H1 (cell line): ENCODE data around the gene CC2D1A. TPM values are rescaled to one million over a fixed set of nuclear protein-coding genes. Genes with fewer than 3 reads are reported as not detected.
A peak's percentile ranks its signal among the peaks of the same experiment; 100 is the strongest.

ENCODE experiments used
- CTCF ChIA-PET: fragments of 300-600 bp; sonication (Branson Sonifier 250); formaldehyde crosslinking; loops from one replicate; lab custom pipeline; 2021; ENCODE audit not compliant: partially characterized antibody; lab: Charles Lee
- POLR2A ChIA-PET: fragments of 300-600 bp; sonication (Branson Sonifier 250); formaldehyde crosslinking; loops from one replicate; lab custom pipeline; 2021; ENCODE audit warnings: inconsistent platforms; ENCODE audit not compliant: partially characterized antibody; lab: Charles Lee
- DNase-seq, 2 experiments: peaks; one replicate each; pipeline versions ENCODE4 v3.0.0 to v3.0.0-alpha.2; 2010 to 2022; ENCODE audit warnings: low spot score in 2 of 2, low read depth in 1 of 2, mixed read lengths in 1 of 2
- FAIRE-seq: peaks from 2 replicates; lab custom pipeline; 2011; peaks lifted over from hg19 to GRCh38; lab: Jason Lieb, UNC
- H2AFZ ChIP-seq: 2 replicates; pipeline ENCODE4 v1.8.1; 2012; ENCODE audit warnings: low read length, inconsistent platforms
- H2AK5ac ChIP-seq: 2 replicates; pipeline ENCODE4 v1.6.1; 2013; ENCODE audit warnings: low read depth, low read length
- H2BK120ac ChIP-seq: replicated peaks from 2 replicates; pipeline ENCODE3; 2013; ENCODE audit warnings: low read depth, low read length, inconsistent platforms
- H2BK12ac ChIP-seq: 2 replicates; pipeline ENCODE4 v1.6.1; 2013; ENCODE audit warnings: low read depth, low read length
- H2BK15ac ChIP-seq: 2 replicates; pipeline ENCODE4 v1.6.1; 2013; ENCODE audit warnings: low read length
- H2BK20ac ChIP-seq: 2 replicates; pipeline ENCODE4 v1.6.1; 2013; ENCODE audit warnings: low read length
- H2BK5ac ChIP-seq: 2 replicates; pipeline ENCODE4 v1.6.1; 2013; ENCODE audit warnings: low read depth, low read length
- H3K14ac ChIP-seq: 2 replicates; pipeline ENCODE4 v1.6.1; 2013; ENCODE audit warnings: inconsistent platforms; ENCODE audit not compliant: insufficient read length
- H3K18ac ChIP-seq: 2 replicates; pipeline ENCODE4 v1.6.1; 2013; ENCODE audit warnings: low read length; ENCODE audit errors: extremely low read depth
- H3K23ac ChIP-seq: 2 replicates; pipeline ENCODE4 v1.6.1; 2013; ENCODE audit warnings: inconsistent platforms; ENCODE audit not compliant: insufficient read length
- H3K23me2 ChIP-seq: 2 replicates; pipeline ENCODE4 v1.6.1; 2013; ENCODE audit warnings: low read depth, low read length
- H3K27ac ChIP-seq: 2 replicates; pipeline ENCODE4 v1.6.1; 2011; ENCODE audit warnings: low read depth, low read length, inconsistent platforms
- H3K27me3 ChIP-seq, 4 experiments: replicated peaks in 1 of 4; 1 replicate in 1 of 4; 2 replicates in 3 of 4; pipeline versions ENCODE4 v1.6.1 to v1.8.1; 2011 to 2013; ENCODE audit warnings: low read length in 3 of 4, mild to moderate bottlenecking in 3 of 4, inconsistent platforms in 2 of 4, mixed read lengths in 2 of 4, moderate library complexity in 1 of 4; ENCODE audit not compliant: control insufficient read depth in 3 of 4, insufficient read depth in 3 of 4; ENCODE audit errors: extremely low read depth in 1 of 4
- H3K36me3 ChIP-seq, 4 experiments: 2 replicates each; pipeline versions ENCODE4 v1.6.1 to v1.8.1; 2011 to 2013; ENCODE audit warnings: mild to moderate bottlenecking in 4 of 4, low read length in 3 of 4, moderate library complexity in 2 of 4, control low read depth in 1 of 4, inconsistent platforms in 1 of 4; ENCODE audit not compliant: insufficient read depth in 4 of 4, control insufficient read depth in 2 of 4
- H3K4ac ChIP-seq: replicated peaks from 2 replicates; pipeline ENCODE3; 2013; ENCODE audit warnings: low read length, low read depth, mixed read lengths, inconsistent platforms; ENCODE audit not compliant: insufficient read length
- H3K4me1 ChIP-seq, 4 experiments: replicated peaks in 1 of 4; 1 replicate in 1 of 4; 2 replicates in 3 of 4; pipeline versions ENCODE4 v1.6.1 to v1.8.1; 2011 to 2013; ENCODE audit warnings: low read length in 3 of 4, inconsistent platforms in 2 of 4, mixed read lengths in 1 of 4; ENCODE audit not compliant: insufficient read depth in 4 of 4, control insufficient read depth in 3 of 4
- H3K4me2 ChIP-seq, 2 experiments: 2 replicates each; pipeline versions ENCODE4 v1.6.1 to v1.8.1; 2011 to 2013; ENCODE audit warnings: low read depth in 2 of 2, low read length in 2 of 2, control low read depth in 1 of 2, inconsistent platforms in 1 of 2, mild to moderate bottlenecking in 1 of 2; ENCODE audit not compliant: insufficient read depth in 1 of 2
- H3K4me3 ChIP-seq, 4 experiments: fragments of 200-600, 300-600 bp in 1 of 4; sonication (generic), shearing (Covaris generic), sonication (Bioruptor Twin) in 1 of 4; 2 replicates each; pipeline versions ENCODE4 v1.5.1 to v1.8.1; 2011 to 2016; ENCODE audit warnings: low read length in 4 of 4, low read depth in 3 of 4, control low read depth in 2 of 4, inconsistent platforms in 2 of 4, mild to moderate bottlenecking in 2 of 4, mixed read lengths in 1 of 4, moderate library complexity in 1 of 4; ENCODE audit not compliant: insufficient read depth in 2 of 4; ENCODE audit errors: extremely low read depth in 1 of 4
- H3K56ac ChIP-seq: replicated peaks from 2 replicates; pipeline ENCODE3; 2013; ENCODE audit warnings: low read depth, mild to moderate bottlenecking, mixed read lengths, low read length, inconsistent platforms; ENCODE audit not compliant: insufficient read length
- H3K79me1 ChIP-seq: 2 replicates; pipeline ENCODE4 v1.6.1; 2013; ENCODE audit warnings: low read depth, low read length, control low read depth
- H3K79me2 ChIP-seq, 2 experiments: 2 replicates each; pipeline versions ENCODE4 v1.6.1 to v1.8.1; 2012 to 2013; ENCODE audit warnings: low read length in 2 of 2, mild to moderate bottlenecking in 2 of 2, inconsistent platforms in 1 of 2; ENCODE audit not compliant: insufficient read depth in 2 of 2, control insufficient read depth in 1 of 2
- H3K9ac ChIP-seq, 4 experiments: replicated peaks in 1 of 4; 1 replicate in 1 of 4; 2 replicates in 3 of 4; pipeline versions ENCODE4 v1.6.1 to v1.8.1; 2011 to 2013; ENCODE audit warnings: low read depth in 3 of 4, low read length in 3 of 4, control low read depth in 2 of 4, mild to moderate bottlenecking in 2 of 4, moderate library complexity in 2 of 4, inconsistent platforms in 1 of 4; ENCODE audit errors: extremely low read depth in 1 of 4
- H3K9me3 ChIP-seq, 2 experiments: 2 replicates each; pipeline versions ENCODE4 v1.6.1 to v1.8.1; 2012 to 2013; ENCODE audit warnings: mild to moderate bottlenecking in 2 of 2, moderate library complexity in 2 of 2, control low read depth in 1 of 2, inconsistent platforms in 1 of 2, low read depth in 1 of 2, low read length in 1 of 2, mixed read lengths in 1 of 2; ENCODE audit not compliant: insufficient read depth in 2 of 2
- H4K20me1 ChIP-seq, 2 experiments: replicated peaks in 1 of 2; 2 replicates each; pipeline versions ENCODE3 to v1.8.1; 2011 to 2013; ENCODE audit warnings: inconsistent platforms in 2 of 2, low read length in 2 of 2, mild to moderate bottlenecking in 1 of 2; ENCODE audit not compliant: insufficient read depth in 2 of 2, control insufficient read depth in 1 of 2
- H4K5ac ChIP-seq: 2 replicates; pipeline ENCODE4 v1.6.1; 2013; ENCODE audit warnings: low read length, low read depth, mixed read lengths, inconsistent platforms; ENCODE audit not compliant: insufficient read length
- H4K8ac ChIP-seq: 2 replicates; pipeline ENCODE4 v1.8.0; 2013; ENCODE audit warnings: mild to moderate bottlenecking, moderate library complexity, low read length, inconsistent platforms; ENCODE audit not compliant: insufficient read depth; ENCODE audit errors: extremely low read depth
- H4K91ac ChIP-seq: replicated peaks from 2 replicates; pipeline ENCODE3; 2013; ENCODE audit warnings: low read length, mixed read lengths, inconsistent platforms; ENCODE audit not compliant: insufficient read length
- BACH1 ChIP-seq: IDR thresholded peaks from 2 replicates; pipeline ENCODE4 v1.6.1; 2012; ENCODE audit warnings: low read length, improper control_type of control experiment
- CEBPB ChIP-seq: IDR thresholded peaks from 2 replicates; pipeline ENCODE4 v1.6.1; 2012; ENCODE audit warnings: low read depth, low read length
- CREB1 ChIP-seq: IDR thresholded peaks from 2 replicates; pipeline ENCODE4 v1.6.1; 2012; ENCODE audit warnings: inconsistent platforms
- EZH2 ChIP-seq: fragments of 200-600 bp; sonication (generic); IDR thresholded peaks from 2 replicates; pipeline ENCODE4 v1.7.1; 2012; ENCODE audit warnings: low read depth, mild to moderate bottlenecking, moderate library complexity, low read length, inconsistent platforms; ENCODE audit not compliant: severe bottlenecking
- POLR2AphosphoS5 ChIP-seq: IDR thresholded peaks from 2 replicates; pipeline ENCODE4 v1.6.1; 2011; ENCODE audit warnings: low read depth, low read length
- SAP30 ChIP-seq: fragments of 300-600 bp; sonication (generic); IDR thresholded peaks from 2 replicates; pipeline ENCODE4 v1.7.1; 2012; ENCODE audit warnings: low read length, moderate library complexity, mild to moderate bottlenecking, inconsistent platforms; ENCODE audit not compliant: insufficient read depth, insufficient replicate concordance
- SUZ12 ChIP-seq: fragments of 200-600 bp; sonication (generic); IDR thresholded peaks from 2 replicates; pipeline ENCODE4 v1.6.1; 2012; ENCODE audit warnings: mild to moderate bottlenecking, inconsistent platforms, low read length, moderate library complexity, mixed read lengths
- whole genome bisulfite sequencing, 2 experiments: shearing (Covaris generic) in 1 of 2; methylation state at CpG; one replicate each; pipeline versions ENCODE4 v1.1.6 to v1.1.7; 2013 to 2015; ENCODE audit warnings: low lambda C conversion rate in 2 of 2, mixed read lengths in 2 of 2, inconsistent platforms in 1 of 2, low coverage in 1 of 2, missing lambda C conversion rate in 1 of 2; ENCODE audit not compliant: insufficient replicate concordance in 2 of 2, insufficient coverage in 1 of 2, insufficient read length in 1 of 2; ENCODE audit errors: extremely low coverage in 1 of 2, missing lambda C conversion rate in 1 of 2; 5-methylcytosine and 5-hydroxymethylcytosine counted together
- polyA plus RNA-seq, 7 experiments: library from polyadenylated mRNA; depleted of rRNA in 3 of 7; stranded (reverse) in 5 of 7; unstranded in 2 of 7; fragments of >200 nt in 5 of 7; fragments of 200-250 nt in 2 of 7; gene quantifications; 1 replicate in 5 of 7; 2 replicates in 1 of 7; 4 replicates in 1 of 7; pipeline versions ENCODE4 v1.2.1 to v1.2.3, GENCODE V29; 2011 to 2013; ENCODE audit warnings: missing spikeins in 2 of 7, mixed read lengths in 2 of 7
- total RNA-seq: library from RNA; stranded (reverse); fragmentation: NEBNext Ultra II Directional; extraction: Animal tissue kit (Norgen Biotek cat#: 25700); gene quantifications from 2 replicates; pipeline ENCODE4 v1.2.1, GENCODE V29; 2021

Gene CC2D1A
- total and polyA plus RNA-seq, 2 of the 8 experiments (the other 6 are each of a cell fraction or from before 2014, with no cell fraction given): 12.5 to 33.0 TPM

GRCh38 chr19:13864667-13865570 lies 41.1 kb upstream of the CC2D1A start:
- H3K14ac ChIP-seq: no peak overlapping the region
- peaks cover 16 to 61% (median 45%) of the 10 kb centered on the region in 4 experiments for H3K27me3 ChIP-seq
- DNase-seq (no peak), FAIRE-seq (no peak)
- no peak overlapping the region for H4K91ac ChIP-seq
- peak overlapping the region; percentile 45; the same call in 1 of the 2 replicates for H2AK5ac ChIP-seq
- no peak overlapping the region; the same call in 1 of the 2 replicates for H3K18ac ChIP-seq
- no peak overlapping the region for H3K27ac ChIP-seq
- ChIA-PET POLR2A (interaction anchor here (1.1 to 4.7 kb wide), 5 partner anchors 9 to 117 kb away, joined by 3 to 62 read pairs (median 3); a partner anchor contains a TSS), CTCF (interaction anchor here (3.0 to 7.0 kb wide), 5 partner anchors 17 to 81 kb away, joined by 11 to 70 read pairs (median 32); no protein-coding TSS in a partner anchor)
- H3K23ac ChIP-seq: no peak overlapping the region
- no peaks in the 10 kb centered on the region for H3K36me3 ChIP-seq
- H2AFZ ChIP-seq: no peak overlapping the region
- WGBS, 2 experiments: 72% methylated on average over 14 of the region's 113 CpGs; no CpG with 5 or more reads in 1 of the 2 experiments
- H3K4me3 ChIP-seq: peak overlapping the region in 2 of 4 experiments; percentile 28 to 66; a peak in 3 of 8 replicates
- H4K5ac ChIP-seq: no peak overlapping the region
- TF ChIP-seq BACH1 (no peak), SAP30 (no peak), POLR2AphosphoS5 (no peak), CREB1 (no peak), SUZ12 (peak; percentile 6; the same call in 1 of the 2 replicates), CEBPB (no peak), EZH2 (peak; percentile 33)
- no peaks in the 10 kb centered on the region for H3K79me1 ChIP-seq
- no peaks in the 10 kb centered on the region; the same call in 1 of the 2 replicates for H3K23me2 ChIP-seq
- peaks cover 4 to 7% (median 5%) of the 10 kb centered on the region in 4 experiments; a peak in 6 of 7 replicates for H3K4me1 ChIP-seq
- H4K20me1 ChIP-seq: peaks cover 2 to 7% of the 10 kb centered on the region in 2 experiments
- peak overlapping the region; percentile 84; the same call in 1 of the 2 replicates for H4K8ac ChIP-seq
- H3K4me2 ChIP-seq: peak overlapping the region; percentile 42 to 77; a peak in 2 of 4 replicates
- no peak overlapping the region for H2BK5ac ChIP-seq
- H3K9ac ChIP-seq: no peak overlapping the region
- H3K4ac ChIP-seq: peak overlapping the region; percentile 44
- H3K56ac ChIP-seq: no peak overlapping the region
- no peak overlapping the region; the same call in 1 of the 2 replicates for H2BK15ac ChIP-seq
- H2BK120ac ChIP-seq: no peak overlapping the region
- no peaks in the 10 kb centered on the region for H3K9me3 ChIP-seq
- no peaks in the 10 kb centered on the region for H3K79me2 ChIP-seq
- H2BK20ac ChIP-seq: no peak overlapping the region
- H2BK12ac ChIP-seq: 0 out of 2 replicates have a peak overlapping the region, but pooled peaks have one; percentile 60
